Uterus (tissue), 2 donors: Measurements from ENCODE around the gene BMS1.

Source experiments
- POLR2A ChIP-seq, 2 donors: fragments of 450-650 bp; IDR thresholded peaks; one replicate each; pipeline ENCODE4 v1.6.1; 2016; ENCODE audit warnings: antibody characterized with exemption in 2 of 2, mild to moderate bottlenecking in 1 of 2, moderate library complexity in 1 of 2
- TF ChIP-seq, protein P1 (sequence below), 4 experiments: fragments of 200-600 bp in 2 of 4; fragments of 450-650 bp in 2 of 4; sonication (generic) in 2 of 4; IDR thresholded peaks; one replicate each; pipeline ENCODE4 v1.5.1; 2016 to 2019; ENCODE audit warnings: antibody characterized with exemption in 4 of 4, mild to moderate bottlenecking in 2 of 4, moderate library complexity in 1 of 4

DNA sequence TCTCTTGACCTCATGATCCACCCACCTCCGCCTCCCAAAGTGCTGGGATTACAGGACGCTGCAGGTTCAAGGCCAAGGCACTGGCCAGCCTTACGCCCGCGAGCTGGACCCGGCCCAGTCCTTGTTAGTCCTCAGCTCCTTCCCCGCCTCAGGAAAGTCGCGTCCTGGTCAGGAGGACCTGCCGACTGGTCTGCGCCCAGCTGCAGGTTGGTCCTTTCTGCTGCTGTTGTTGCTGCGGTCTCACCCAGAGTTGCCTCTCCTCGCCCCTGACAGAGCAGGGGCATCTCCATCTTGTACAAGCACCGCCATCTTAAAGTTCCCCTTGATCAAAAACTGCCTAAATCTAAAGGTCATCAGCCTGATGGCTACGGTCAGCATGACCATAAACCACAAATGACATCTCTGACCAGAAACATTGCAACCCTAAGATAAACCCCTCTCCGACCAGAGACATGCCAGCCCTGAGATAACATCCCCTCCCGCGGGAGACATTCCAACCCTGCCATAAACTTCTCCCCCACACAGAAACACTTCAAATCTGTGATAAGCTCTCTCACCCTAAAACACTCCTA is 13.9 kb upstream of the BMS1 start:
- TF ChIP-seq, protein P1, sequence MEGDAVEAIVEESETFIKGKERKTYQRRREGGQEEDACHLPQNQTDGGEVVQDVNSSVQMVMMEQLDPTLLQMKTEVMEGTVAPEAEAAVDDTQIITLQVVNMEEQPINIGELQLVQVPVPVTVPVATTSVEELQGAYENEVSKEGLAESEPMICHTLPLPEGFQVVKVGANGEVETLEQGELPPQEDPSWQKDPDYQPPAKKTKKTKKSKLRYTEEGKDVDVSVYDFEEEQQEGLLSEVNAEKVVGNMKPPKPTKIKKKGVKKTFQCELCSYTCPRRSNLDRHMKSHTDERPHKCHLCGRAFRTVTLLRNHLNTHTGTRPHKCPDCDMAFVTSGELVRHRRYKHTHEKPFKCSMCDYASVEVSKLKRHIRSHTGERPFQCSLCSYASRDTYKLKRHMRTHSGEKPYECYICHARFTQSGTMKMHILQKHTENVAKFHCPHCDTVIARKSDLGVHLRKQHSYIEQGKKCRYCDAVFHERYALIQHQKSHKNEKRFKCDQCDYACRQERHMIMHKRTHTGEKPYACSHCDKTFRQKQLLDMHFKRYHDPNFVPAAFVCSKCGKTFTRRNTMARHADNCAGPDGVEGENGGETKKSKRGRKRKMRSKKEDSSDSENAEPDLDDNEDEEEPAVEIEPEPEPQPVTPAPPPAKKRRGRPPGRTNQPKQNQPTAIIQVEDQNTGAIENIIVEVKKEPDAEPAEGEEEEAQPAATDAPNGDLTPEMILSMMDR (IDR thresholded peaks at IDR 0.05) = no peak
- TF ChIP-seq POLR2A (IDR thresholded peaks at IDR 0.05) = no peak
